Measurements from ENCODE around the gene TMEM39B.
"Not testable (repeated sequence)": the region's sequence is repeated elsewhere in the genome, so short reads cannot be mapped to it uniquely, and the experiment has no call there.

The TMEM39B gene

DNA sequence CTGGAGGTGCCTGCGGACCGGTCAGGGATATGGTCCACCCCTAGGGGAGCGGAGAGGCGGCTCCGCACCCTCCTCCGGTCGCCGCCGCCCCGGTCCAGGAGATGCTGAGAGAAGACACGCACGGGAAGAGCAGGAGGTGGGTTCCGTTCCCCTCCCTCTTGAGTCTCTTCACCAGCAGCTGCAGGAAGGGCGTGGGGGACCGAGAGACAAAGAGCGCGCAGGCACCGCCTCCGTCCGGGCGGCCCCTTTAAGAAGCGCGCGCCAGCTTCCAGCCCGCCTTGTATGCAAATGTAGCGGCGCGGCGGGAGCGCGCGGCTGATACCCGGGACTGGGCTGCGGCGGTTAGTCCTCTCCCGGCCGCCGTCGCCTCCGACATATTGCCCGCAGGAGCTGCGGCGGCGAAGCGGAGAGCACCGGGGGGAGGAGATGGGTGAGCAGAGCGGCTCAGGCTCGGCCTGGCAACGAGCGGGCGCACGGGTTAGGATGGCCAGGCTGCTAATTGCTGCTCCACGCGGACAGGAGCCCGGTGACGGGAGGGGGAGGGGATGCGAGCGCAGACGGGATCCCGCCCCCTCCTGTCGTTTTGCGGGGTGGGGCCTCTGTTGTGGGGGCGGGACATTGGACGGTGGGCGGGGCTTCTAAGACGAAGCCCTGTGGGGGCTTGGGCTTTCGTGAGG is at the start of gene TMEM39B:
Gene TMEM39B (plus strand): TSS at position 318 of the 677 bp plus-strand sequence. CDS start 109 bp downstream, at position 427.
- peak; percentile 98 for DNase-seq

GRCh38 chr1:32023351-32023750 is 49.4 kb upstream of the TMEM39B start:
- DNase-seq: no peak

GRCh38 chr1:32025515-32025914 is 47.2 kb upstream of the TMEM39B start:
- DNase-seq: no peak

DNA sequence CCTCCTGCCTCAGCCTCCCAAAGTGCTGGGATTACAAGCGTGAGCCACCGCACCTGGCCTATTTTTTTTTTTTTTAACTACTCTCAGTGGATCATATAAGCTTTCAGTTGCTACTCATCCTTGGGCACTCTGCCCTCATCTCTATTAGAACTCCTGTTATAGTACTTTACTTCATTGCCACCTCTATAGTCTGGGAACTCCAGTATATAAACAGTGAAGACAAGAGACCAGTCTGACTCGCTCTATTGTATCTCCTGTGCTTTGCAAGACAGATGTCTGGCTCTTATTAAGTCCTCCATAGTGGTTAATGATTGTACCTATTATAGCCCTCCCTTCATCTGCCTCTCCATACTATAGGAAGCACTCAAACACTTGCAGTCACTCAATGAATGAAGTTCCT is 44.0 kb upstream of the TMEM39B start:
- no peak for DNase-seq

DNA sequence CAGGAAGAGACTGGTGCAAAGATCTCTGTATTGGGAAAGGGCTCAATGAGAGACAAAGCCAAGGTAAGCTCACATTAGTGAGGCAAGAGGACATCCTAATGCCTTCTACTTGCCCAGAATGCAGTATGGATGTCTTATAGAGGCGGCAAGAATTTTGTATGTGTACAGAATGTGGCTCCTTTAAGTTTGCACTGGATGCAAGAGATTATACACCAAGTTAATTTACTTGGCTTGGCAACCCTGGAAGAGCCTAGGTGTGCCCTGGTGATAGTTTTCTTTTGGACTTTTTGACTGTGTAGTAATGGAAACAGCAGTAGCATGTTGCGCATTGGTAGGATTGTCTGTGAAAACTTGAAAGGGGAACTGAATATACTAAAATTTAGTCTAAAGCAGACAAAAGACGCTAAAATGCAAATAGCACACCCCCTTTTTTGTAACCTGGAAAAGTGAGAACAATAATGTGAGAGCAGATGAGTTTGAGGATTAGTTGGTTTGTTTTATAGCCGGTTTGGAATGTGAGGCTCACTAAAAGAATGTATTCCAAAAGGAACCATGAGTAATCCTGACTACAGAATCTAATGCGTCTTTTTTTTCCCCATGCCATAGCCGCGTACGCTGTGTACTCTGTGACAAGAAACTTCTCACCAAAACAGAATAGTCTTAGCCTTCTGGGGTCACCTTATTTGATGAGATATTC is 41.0 kb upstream of the TMEM39B start:
- DNase-seq: no peak

DNA sequence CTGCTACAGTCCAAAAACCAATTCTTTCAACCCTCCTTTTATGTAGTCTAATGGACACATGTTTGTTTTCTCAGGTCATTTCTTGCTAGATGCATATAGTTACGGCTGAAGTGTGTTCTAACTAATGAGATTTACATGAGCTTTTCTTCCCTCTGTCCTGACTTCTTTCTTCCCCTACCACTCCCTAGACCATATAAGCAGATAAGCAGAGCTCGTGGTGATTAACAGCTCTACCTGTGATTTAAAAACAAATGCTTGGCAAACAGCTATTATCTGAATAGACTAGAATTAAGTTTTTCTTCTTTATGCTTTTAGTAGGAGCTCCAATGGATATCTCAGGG is 40.5 kb upstream of the TMEM39B start:
- DNase-seq: no peak

GRCh38 chr1:32035119-32035518 is 37.6 kb upstream of the TMEM39B start:
- no peak for DNase-seq

DNA sequence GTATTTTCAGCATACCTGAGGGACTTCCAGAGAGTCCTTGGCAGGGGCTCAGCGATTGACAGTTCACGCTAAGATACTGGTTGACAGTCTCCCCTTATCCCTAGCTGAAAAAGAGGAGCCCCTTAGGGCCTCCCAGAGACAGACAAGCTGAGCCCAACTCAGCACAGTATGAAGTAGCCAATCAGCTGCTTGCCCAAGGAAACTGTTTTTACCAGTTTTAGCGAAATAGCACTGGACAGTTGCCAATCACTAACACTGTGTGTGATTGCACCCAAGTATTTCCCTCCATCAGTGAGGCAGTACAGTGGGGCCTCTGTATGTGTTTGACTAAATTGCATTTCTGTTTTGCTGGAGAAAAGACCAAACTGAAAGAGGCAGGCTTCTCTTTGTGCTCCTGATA is 32.0 kb upstream of the TMEM39B start:
- no peak for DNase-seq

GRCh38 chr1:32042330-32042729 is 30.4 kb upstream of the TMEM39B start:
- DNase-seq: no peak

- DNase-seq: no peak
These were observed 28.5 kb upstream of the TMEM39B start for GRCh38 chr1:32044234-32044633.

DNA sequence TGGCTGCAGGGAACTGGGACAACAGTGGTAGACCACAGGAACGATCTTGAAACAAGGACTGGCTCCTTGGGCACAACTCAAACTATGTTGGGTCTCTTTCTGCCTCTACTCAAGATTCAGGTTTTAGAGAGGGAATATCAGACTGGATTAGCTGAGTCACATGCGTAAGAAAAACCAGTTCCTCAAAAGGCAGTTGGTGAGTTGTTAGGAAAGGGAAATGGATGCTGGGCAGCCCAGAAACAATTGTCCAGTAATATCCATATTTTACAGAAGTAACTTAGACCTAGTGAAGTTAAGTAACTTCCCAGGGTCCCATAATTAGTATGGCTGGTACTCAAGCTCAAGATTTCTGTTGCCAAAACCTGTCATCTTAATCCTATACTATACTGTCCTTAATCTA is 27.0 kb upstream of the TMEM39B start:
- DNase-seq: no peak

- DNase-seq: no peak
These were observed 25.0 kb upstream of the TMEM39B start for GRCh38 chr1:32047701-32048100.

DNA sequence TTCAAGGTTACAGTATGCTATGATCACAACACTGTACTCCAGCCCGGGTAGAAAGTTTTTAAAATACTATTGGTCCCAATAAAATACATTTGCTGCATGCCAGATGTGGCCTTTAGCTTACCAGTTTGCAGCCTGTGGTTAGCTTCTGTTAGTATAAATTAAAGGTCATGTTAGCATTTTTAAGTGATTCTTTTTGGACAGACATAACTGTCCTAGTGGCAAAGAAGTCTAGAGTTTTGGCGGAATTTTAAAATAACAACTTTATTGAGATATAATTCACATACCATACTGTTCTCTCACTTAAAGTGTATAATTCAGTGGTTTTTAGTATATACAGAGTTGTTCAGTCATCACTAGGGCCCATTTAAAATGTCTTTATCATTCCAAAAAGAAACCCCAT is 24.3 kb upstream of the TMEM39B start:
- no peak for DNase-seq

GRCh38 chr1:32051706-32052105 is 21.0 kb upstream of the TMEM39B start:
- DNase-seq: no peak

GRCh38 chr1:32052887-32053286 is 19.9 kb upstream of the TMEM39B start:
- DNase-seq: no peak

- no peak for DNase-seq
These were observed 17.3 kb upstream of the TMEM39B start for GRCh38 chr1:32055416-32055815.

GRCh38 chr1:32056598-32056997 is 16.1 kb upstream of the TMEM39B start:
- DNase-seq: no peak

GRCh38 chr1:32060914-32061313 is 11.8 kb upstream of the TMEM39B start:
- no peak for DNase-seq

GRCh38 chr1:32062867-32063230 is 9.9 kb upstream of the TMEM39B start:
- DNase-seq: no peak

DNA sequence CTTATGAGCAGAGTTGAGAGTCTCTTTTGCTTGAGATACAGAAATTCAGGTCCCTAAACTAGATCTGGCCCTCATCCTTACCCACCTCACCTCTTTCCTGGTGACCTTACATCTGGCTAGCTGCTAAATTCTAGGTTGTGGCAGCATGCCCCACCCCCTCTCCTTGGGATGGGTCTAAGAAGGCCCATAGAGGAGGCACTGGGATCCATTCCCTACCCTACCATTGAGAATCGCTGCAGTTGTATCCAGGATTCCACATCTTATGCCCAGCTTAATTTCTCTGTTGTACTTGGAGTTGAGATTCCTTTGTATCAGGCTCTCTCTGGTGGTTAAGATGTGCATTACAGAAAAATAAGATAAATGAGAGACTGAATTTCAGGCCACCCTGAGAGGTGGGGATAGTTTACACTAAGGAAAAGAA is 9.5 kb upstream of the TMEM39B start:
- DNase-seq: no peak

DNA sequence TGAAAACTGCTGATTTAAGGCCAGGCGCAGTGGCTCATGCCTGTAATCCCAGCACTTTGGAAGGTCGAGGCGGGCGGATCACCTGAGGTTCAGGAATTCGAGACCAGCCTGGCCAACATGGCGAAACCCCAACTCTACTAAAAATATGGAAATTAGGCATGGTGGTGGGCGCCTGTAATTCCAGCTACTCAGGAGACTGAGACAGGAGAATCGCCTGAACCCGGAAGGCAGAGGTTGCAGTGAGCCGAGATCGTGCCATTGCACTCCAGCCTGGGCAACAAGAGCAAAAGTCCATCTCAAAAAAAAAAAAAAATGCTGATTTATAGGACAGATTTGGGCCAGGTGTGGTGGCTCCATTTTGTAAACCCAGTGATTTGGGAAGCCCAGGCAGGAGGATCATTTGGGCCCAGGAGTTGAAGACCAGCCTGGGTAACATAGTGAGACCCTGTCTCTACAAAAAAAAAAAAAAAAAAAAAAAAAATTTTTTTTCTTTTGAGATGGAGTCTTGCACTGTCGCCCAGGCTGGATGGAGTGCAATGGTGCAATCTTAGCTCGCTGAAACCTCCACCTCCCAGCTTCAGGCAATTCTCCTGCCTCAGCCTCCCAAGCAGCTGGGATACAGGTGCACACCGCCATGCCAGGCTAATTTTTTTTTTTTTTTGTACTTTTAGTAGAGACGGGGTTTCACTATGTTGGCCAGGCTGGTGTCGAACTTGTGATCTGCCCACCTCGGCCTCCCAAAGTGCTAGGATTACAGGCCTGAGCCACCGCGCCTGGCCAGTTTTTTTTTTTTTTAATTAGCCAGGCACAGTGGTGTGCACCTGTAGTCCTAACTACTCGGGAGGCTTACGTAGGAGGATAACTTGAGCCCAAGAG is 6.9 kb upstream of the TMEM39B start:
- not testable (repeated sequence) for DNase-seq

DNA sequence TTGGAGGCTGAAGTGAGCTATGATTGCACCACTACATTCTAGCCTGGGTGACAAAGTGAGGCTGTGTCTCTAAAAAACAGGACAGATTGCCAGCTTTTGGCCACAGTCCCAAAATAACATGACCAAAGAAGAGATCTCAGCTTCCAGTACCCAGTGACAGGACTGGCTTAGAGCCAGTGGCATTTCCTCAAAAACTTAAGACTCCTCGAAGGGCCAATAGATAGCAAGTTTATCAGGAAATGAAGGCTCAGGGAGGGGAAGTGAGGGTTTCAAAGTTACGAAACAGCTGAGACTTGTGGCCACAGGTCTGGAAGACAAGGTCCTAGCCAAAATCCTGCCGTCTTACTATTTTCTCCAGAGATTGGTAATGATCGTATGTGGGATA is 6.3 kb upstream of the TMEM39B start:
- DNase-seq: peak; percentile 48

GRCh38 chr1:32068957-32069588 is 3.7 kb upstream of the TMEM39B start:
- no peak for DNase-seq

Measured in right hindlimb (tissue), 1 donor.